ENCODE measurements around the gene YIF1A. TPM values are rescaled to one million over a fixed set of nuclear protein-coding genes. Genes with fewer than 3 reads are reported as not detected.

Gene YIF1A
- total RNA-seq, 1 experiment from 2014 or later = 64.3 TPM

DNA sequence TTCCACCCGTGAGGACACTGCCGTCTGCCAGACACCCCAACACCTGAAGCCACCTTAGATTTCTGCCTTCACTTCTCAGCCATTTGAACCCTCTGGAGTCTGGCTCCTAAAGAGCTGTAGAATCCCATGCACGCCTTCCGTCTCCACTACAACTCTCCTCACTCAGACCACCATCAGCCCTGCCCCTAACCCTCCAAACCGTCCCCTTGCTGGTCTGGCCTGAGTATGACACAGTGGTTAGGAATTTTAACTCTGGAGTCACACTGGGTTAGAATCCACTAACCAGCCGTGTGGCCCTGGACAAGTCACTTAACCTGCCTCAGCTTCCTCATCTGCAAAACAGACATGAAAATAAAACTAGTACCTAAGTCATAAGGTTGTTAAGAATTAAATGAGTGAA is 7.9 kb downstream of the YIF1A start:
- Histone ChIP-seq H3K23me2 (ENCODE audit: insufficient read length, low read depth, low read length, poor library complexity, severe bottlenecking) (no peaks in the 10 kb centered on the region), H3K14ac (ENCODE audit: insufficient read depth, low read length) (no peak overlapping the region), H3K27ac (ENCODE audit: insufficient read length, low read depth, low read length) (no peak overlapping the region), H2BK15ac (ENCODE audit: low read depth, low read length) (no peak overlapping the region), H2BK120ac (ENCODE audit: low read depth, low read length, poor library complexity, severe bottlenecking) (no peak overlapping the region), H4K8ac (replicated peaks; ENCODE audit: insufficient read length, low read depth, low read length) (no peak overlapping the region), H3K56ac (ENCODE audit: insufficient read length, low read depth, low read length) (no peak overlapping the region), H2AFZ (ENCODE audit: low read length) (no peak overlapping the region), H4K20me1 (ENCODE audit: control insufficient read depth, insufficient read depth, insufficient read length) (no peaks in the 10 kb centered on the region), H3K79me2 (ENCODE audit: insufficient read depth, low read length) (no peaks in the 10 kb centered on the region), H4K5ac (ENCODE audit: insufficient read length, low read depth, low read length) (no peak overlapping the region), H3T11ph (ENCODE audit: low read length) (no peak overlapping the region), H3K9me3 (ENCODE audit: control insufficient read depth, low read depth, low read length) (no peaks in the 10 kb centered on the region), H2AK5ac (ENCODE audit: insufficient read length, low read length) (no peak overlapping the region), H3K4me2 (ENCODE audit: insufficient read depth, insufficient read length, low read length) (no peak overlapping the region), H3K79me1 (ENCODE audit: insufficient read depth, low read depth, low read length, poor library complexity, severe bottlenecking) (no peaks in the 10 kb centered on the region), H3K9ac (ENCODE audit: extremely low read depth, insufficient read length, low read length) (no peak overlapping the region), H3K18ac (ENCODE audit: insufficient read length, low read depth, low read length) (no peak overlapping the region), H2BK12ac (ENCODE audit: insufficient read length, low read depth, low read length) (no peak overlapping the region), H3K4ac (ENCODE audit: low read depth, low read length) (no peak overlapping the region), H3K27me3 (ENCODE audit: insufficient read depth, low read length) (no peaks in the 10 kb centered on the region), H2BK5ac (ENCODE audit: insufficient read length, low read length) (no peak overlapping the region), H2BK20ac (ENCODE audit: low read depth, low read length, poor library complexity, severe bottlenecking) (no peak overlapping the region), H3K4me1 (ENCODE audit: insufficient read depth, low read length) (no peaks in the 10 kb centered on the region), H4K91ac (ENCODE audit: insufficient read length, low read depth, low read length) (no peak overlapping the region), H3K23ac (ENCODE audit: insufficient read length, low read depth, low read length) (no peak overlapping the region)
- Mint-ChIP-seq H3K36me3 (ENCODE audit: insufficient read depth in 1 of 3, low read depth in 3 of 3) (peaks cover 0 to 15% (median 9%) of the 10 kb centered on the region in 3 experiments; a peak in 5 of 7 replicates), H3K9me3 (no peaks in the 10 kb centered on the region), H3K27ac (no peak overlapping the region), H3K4me1 (peaks cover 26 to 29% of the 10 kb centered on the region in 2 experiments), H3K4me3 (peak overlapping the region in 1 of 2 experiments; percentile 44; a peak in 2 of 5 replicates), H3K27me3 (ENCODE audit: low read depth) (peaks cover 23% of the 10 kb centered on the region)
- no peak for DNase-seq
- no CpG with 5 or more reads among the region's 6 CpGs for WGBS (ENCODE audit: extremely low coverage, insufficient read length, low lambda C conversion rate)
- TF ChIP-seq CTCF (conservative IDR thresholded peaks at IDR 0.05) = no peak

Data from H9 (cell line).